DOHH2 (cell line): ENCODE results near the gene MAPKBP1.

Experiments used
- H3F3A ChIP-seq: fragments of 200-600 bp; sonication (generic), shearing (Covaris generic); 2 replicates; pipeline ENCODE4 v1.6.0; 2016; ENCODE audit warnings: antibody characterized with exemption, mild to moderate bottlenecking; ENCODE audit not compliant: control insufficient read depth, insufficient read depth
- H3K27ac ChIP-seq: fragments of 200-600 bp; sonication (generic); 2 replicates; pipeline ENCODE4 v1.5.1; 2014; ENCODE audit warnings: low read depth, mild to moderate bottlenecking, low read length, moderate library complexity
- H3K27me3 ChIP-seq: fragments of 200-600 bp; sonication (generic); 2 replicates; pipeline ENCODE4 v1.6.1; 2014; ENCODE audit warnings: mild to moderate bottlenecking, low read length, mixed read lengths; ENCODE audit not compliant: control insufficient read depth
- H3K36me3 ChIP-seq: fragments of 200-600 bp; sonication (generic); 2 replicates; pipeline ENCODE4 v1.6.1; 2014; ENCODE audit warnings: mild to moderate bottlenecking, low read length, moderate library complexity, mixed read lengths; ENCODE audit not compliant: control insufficient read depth
- H3K4me1 ChIP-seq: fragments of 200-600 bp; sonication (generic); 2 replicates; pipeline ENCODE4 v1.6.1; 2014; ENCODE audit warnings: mild to moderate bottlenecking, low read length, mixed read lengths; ENCODE audit not compliant: control insufficient read depth
- H3K4me2 ChIP-seq: fragments of 200-600 bp; sonication (generic); 2 replicates; pipeline ENCODE4 v1.6.0; 2014; ENCODE audit warnings: mild to moderate bottlenecking, low read length, moderate library complexity
- H3K4me3 ChIP-seq: fragments of 200-600 bp; sonication (generic); 2 replicates; pipeline ENCODE4 v1.5.1; 2014; ENCODE audit warnings: mild to moderate bottlenecking, low read length, mixed read lengths
- H3K79me2 ChIP-seq: fragments of 200-600 bp; sonication (generic); 2 replicates; pipeline ENCODE4 v1.6.1; 2014; ENCODE audit warnings: mild to moderate bottlenecking, low read length, mixed read lengths; ENCODE audit not compliant: control insufficient read depth
- H3K9me2 ChIP-seq: fragments of 200-600 bp; sonication (generic); replicated peaks from 2 replicates; pipeline ENCODE4 v1.6.1; 2014; ENCODE audit warnings: mild to moderate bottlenecking, low read length, mixed read lengths; ENCODE audit not compliant: control insufficient read depth
- H3K9me3 ChIP-seq: fragments of 200-600 bp; sonication (generic); 2 replicates; pipeline ENCODE4 v1.6.1; 2014; ENCODE audit warnings: antibody characterized with exemption, low read length, mixed read lengths; ENCODE audit not compliant: control insufficient read depth, insufficient read depth
- H4K20me1 ChIP-seq: fragments of 200-600 bp; sonication (generic); 2 replicates; pipeline ENCODE4 v1.6.0; 2014; ENCODE audit warnings: low read depth, mild to moderate bottlenecking, antibody characterized with exemption, low read length, moderate library complexity; ENCODE audit not compliant: control insufficient read depth, insufficient read depth
- EZH2phosphoT487 ChIP-seq: fragments of 200-600 bp; sonication (generic); IDR thresholded peaks from 2 replicates; pipeline ENCODE4 v1.6.1; 2017; ENCODE audit warnings: borderline replicate concordance, mild to moderate bottlenecking, antibody characterized with exemption, low read length, moderate library complexity, mixed read lengths
- TF ChIP-seq, protein P1 (sequence below): fragments of 200-600 bp; sonication (generic); IDR thresholded peaks from one replicate; pipeline ENCODE4 v1.5.1; 2014; ENCODE audit warnings: antibody characterized with exemption, mild to moderate bottlenecking, low read depth, low read length; ENCODE audit not compliant: poor library complexity, severe bottlenecking

The MAPKBP1 gene

GRCh38 chr15:41778521-41778920 is 4.2 kb downstream of the MAPKBP1 start:
- TF ChIP-seq, protein P1, sequence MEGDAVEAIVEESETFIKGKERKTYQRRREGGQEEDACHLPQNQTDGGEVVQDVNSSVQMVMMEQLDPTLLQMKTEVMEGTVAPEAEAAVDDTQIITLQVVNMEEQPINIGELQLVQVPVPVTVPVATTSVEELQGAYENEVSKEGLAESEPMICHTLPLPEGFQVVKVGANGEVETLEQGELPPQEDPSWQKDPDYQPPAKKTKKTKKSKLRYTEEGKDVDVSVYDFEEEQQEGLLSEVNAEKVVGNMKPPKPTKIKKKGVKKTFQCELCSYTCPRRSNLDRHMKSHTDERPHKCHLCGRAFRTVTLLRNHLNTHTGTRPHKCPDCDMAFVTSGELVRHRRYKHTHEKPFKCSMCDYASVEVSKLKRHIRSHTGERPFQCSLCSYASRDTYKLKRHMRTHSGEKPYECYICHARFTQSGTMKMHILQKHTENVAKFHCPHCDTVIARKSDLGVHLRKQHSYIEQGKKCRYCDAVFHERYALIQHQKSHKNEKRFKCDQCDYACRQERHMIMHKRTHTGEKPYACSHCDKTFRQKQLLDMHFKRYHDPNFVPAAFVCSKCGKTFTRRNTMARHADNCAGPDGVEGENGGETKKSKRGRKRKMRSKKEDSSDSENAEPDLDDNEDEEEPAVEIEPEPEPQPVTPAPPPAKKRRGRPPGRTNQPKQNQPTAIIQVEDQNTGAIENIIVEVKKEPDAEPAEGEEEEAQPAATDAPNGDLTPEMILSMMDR: no peak
- TF ChIP-seq EZH2phosphoT487: no peak
- Histone ChIP-seq H3K4me1 (peaks cover 48% of the 10 kb centered on the region), H3K79me2 (peaks cover 19% of the 10 kb centered on the region), H3K4me3 (no peak overlapping the region), H3K9me2 (no peaks in the 10 kb centered on the region), H3K4me2 (no peak overlapping the region), H3K9me3 (no peaks in the 10 kb centered on the region), H3K27me3 (no peaks in the 10 kb centered on the region), H3F3A (peaks cover 4% of the 10 kb centered on the region), H3K36me3 (no peaks in the 10 kb centered on the region), H4K20me1 (no peaks in the 10 kb centered on the region), H3K27ac (no peak overlapping the region)

GRCh38 chr15:41779662-41780157 is 5.4 kb downstream of the MAPKBP1 start:
- no peak overlapping the region for H3K4me2 ChIP-seq
- H3K4me1 ChIP-seq: peaks cover 43% of the 10 kb centered on the region

DNA sequence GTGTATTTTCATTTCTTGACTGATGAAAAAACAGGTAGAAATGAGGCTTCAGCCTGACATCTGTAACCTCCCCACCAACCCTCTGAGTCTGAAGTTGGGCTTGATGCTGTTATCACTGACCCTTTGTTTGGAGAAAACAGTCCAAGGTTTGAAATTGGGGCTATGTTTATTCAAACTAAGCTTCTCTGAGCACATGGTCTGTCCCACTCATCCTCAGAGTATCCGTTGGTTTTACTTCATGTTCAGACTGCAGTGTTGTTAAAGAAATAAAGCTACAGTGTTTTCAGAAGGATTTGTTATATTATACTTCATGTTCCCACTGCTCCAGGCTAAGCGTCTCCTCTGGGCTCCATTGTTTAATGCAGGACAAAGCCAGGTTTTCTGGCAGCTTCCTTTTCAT is 6.0 kb downstream of the MAPKBP1 start:
- TF ChIP-seq, protein P1: no peak
- Histone ChIP-seq H3K4me3 (no peak overlapping the region), H3K4me1 (peaks cover 39% of the 10 kb centered on the region), H3K27ac (no peak overlapping the region), H3K36me3 (no peaks in the 10 kb centered on the region), H3K27me3 (no peaks in the 10 kb centered on the region), H4K20me1 (no peaks in the 10 kb centered on the region), H3K79me2 (peaks cover 17% of the 10 kb centered on the region), H3F3A (no peaks in the 10 kb centered on the region), H3K4me2 (no peak overlapping the region), H3K9me3 (no peaks in the 10 kb centered on the region), H3K9me2 (no peaks in the 10 kb centered on the region)

More at GRCh38 chr15:41779662-41780157, 5.4 kb downstream of the MAPKBP1 start:
- H3K36me3 ChIP-seq: no peaks in the 10 kb centered on the region
- no peaks in the 10 kb centered on the region for H4K20me1 ChIP-seq
- no peak overlapping the region for H3K4me3 ChIP-seq
- no peaks in the 10 kb centered on the region for H3K9me2 ChIP-seq
- no peak overlapping the region for H3K27ac ChIP-seq
- no peaks in the 10 kb centered on the region for H3K27me3 ChIP-seq
- H3F3A ChIP-seq: no peaks in the 10 kb centered on the region
- peaks cover 23% of the 10 kb centered on the region for H3K79me2 ChIP-seq
- TF ChIP-seq, protein P1: no peak
- TF ChIP-seq EZH2phosphoT487: no peak
- no peaks in the 10 kb centered on the region for H3K9me3 ChIP-seq

DNA sequence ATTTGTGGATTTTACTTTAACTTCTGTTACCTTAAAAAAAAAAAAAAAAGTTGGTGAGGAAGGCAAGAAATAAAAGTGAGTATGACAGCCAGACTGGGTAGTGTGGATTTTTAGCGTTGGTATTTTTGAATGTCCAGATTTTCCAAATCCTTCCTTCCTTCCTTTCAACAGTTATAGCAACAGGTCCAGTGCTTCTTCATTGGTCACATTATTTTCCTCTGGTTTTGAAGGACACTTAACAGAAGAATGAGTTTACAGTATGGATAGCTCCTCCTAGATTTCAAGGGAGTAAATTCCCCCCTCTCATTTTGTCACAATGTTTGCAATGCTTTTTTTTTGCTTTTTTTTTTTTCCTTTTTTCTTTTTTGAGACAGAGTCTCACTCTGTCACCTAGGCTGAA is 6.4 kb downstream of the MAPKBP1 start:
- no peaks in the 10 kb centered on the region for H3K36me3 ChIP-seq
- H3K4me3 ChIP-seq: no peak overlapping the region
- no peaks in the 10 kb centered on the region for H3K9me3 ChIP-seq
- no peaks in the 10 kb centered on the region for H3F3A ChIP-seq
- H3K4me1 ChIP-seq: peaks cover 34% of the 10 kb centered on the region
- H4K20me1 ChIP-seq: no peaks in the 10 kb centered on the region
- H3K9me2 ChIP-seq: no peaks in the 10 kb centered on the region
- TF ChIP-seq, protein P1: no peak
- no peak for TF ChIP-seq EZH2phosphoT487
- peaks cover 13% of the 10 kb centered on the region for H3K79me2 ChIP-seq
- H3K27ac ChIP-seq: no peak overlapping the region
- H3K27me3 ChIP-seq: no peaks in the 10 kb centered on the region
- no peak overlapping the region for H3K4me2 ChIP-seq
